ENCODE results near the gene GDF15.

GDF15 gene

GRCh38 chr19:18418483-18419194 is 32.7 kb downstream of the GDF15 start:
- Mint-ChIP-seq H3K27ac (peak overlapping the region; percentile 91), H3K9me3 (no peaks in the 10 kb centered on the region), H3K4me1 (peaks cover 83% of the 10 kb centered on the region), H3K36me3 (peaks cover 44% of the 10 kb centered on the region), H3K4me3 (peak overlapping the region; percentile 95)
- ATAC-seq (peak; percentile 39), DNase-seq (ENCODE audit: low spot score in 2 of 2) (no peak)

- H3K4me1 Mint-ChIP-seq = peaks cover 85% of the 10 kb centered on the region
- ATAC-seq (peak; percentile 66), DNase-seq (ENCODE audit: low spot score in 2 of 2) (peak; percentile 82 to 88)
- H3K36me3 Mint-ChIP-seq = peaks cover 46% of the 10 kb centered on the region
- H3K9me3 Mint-ChIP-seq = no peaks in the 10 kb centered on the region
- peak within 1 kb of the TSS; percentile 95 for H3K4me3 Mint-ChIP-seq
- peak within 1 kb of the TSS; percentile 93 for H3K27ac Mint-ChIP-seq
These were observed 33.3 kb downstream of the GDF15 start, which contains the start of gene SSBP4 for GRCh38 chr19:18419195-18419698. SSBP4 (plus strand) TSS chr19:18419398; CDS start chr19:18419649, 251 bp downstream.

GRCh38 chr19:18419699-18420460 is 33.9 kb downstream of the GDF15 start:
- Mint-ChIP-seq H3K36me3 (peaks cover 46% of the 10 kb centered on the region), H3K4me1 (peaks cover 85% of the 10 kb centered on the region), H3K4me3 (peak overlapping the region; percentile 95), H3K9me3 (no peaks in the 10 kb centered on the region), H3K27ac (peak overlapping the region; percentile 93)
- peak; percentile 62 for ATAC-seq
- DNase-seq (ENCODE audit: low spot score in 2 of 2) = peak in 1 of 2 donors; percentile 81

GRCh38 chr19:18420930-18421329 is 35.0 kb downstream of the GDF15 start:
- Mint-ChIP-seq H3K4me3 (peak overlapping the region; percentile 95), H3K9me3 (no peaks in the 10 kb centered on the region), H3K27ac (peak overlapping the region; percentile 93), H3K36me3 (peaks cover 46% of the 10 kb centered on the region), H3K4me1 (peaks cover 88% of the 10 kb centered on the region)
- DNase-seq (ENCODE audit: low spot score in 2 of 2) (no peak), ATAC-seq (no peak)

GRCh38 chr19:18421371-18421959 is 35.5 kb downstream of the GDF15 start:
- peak overlapping the region; percentile 95 for H3K4me3 Mint-ChIP-seq
- peaks cover 89% of the 10 kb centered on the region for H3K4me1 Mint-ChIP-seq
- H3K27ac Mint-ChIP-seq = peak overlapping the region; percentile 93
- ATAC-seq (no peak), DNase-seq (ENCODE audit: low spot score in 2 of 2) (no peak)
- no peaks in the 10 kb centered on the region for H3K9me3 Mint-ChIP-seq
- H3K36me3 Mint-ChIP-seq = peaks cover 46% of the 10 kb centered on the region

- Mint-ChIP-seq H3K9me3 (no peaks in the 10 kb centered on the region), H3K4me1 (peaks cover 84% of the 10 kb centered on the region), H3K4me3 (peak overlapping the region; percentile 95), H3K27ac (peak overlapping the region; percentile 93), H3K36me3 (peaks cover 46% of the 10 kb centered on the region)
- DNase-seq (ENCODE audit: low spot score in 2 of 2) = peak in 1 of 2 donors; percentile 71
- no peak for ATAC-seq
These were observed 36.7 kb downstream of the GDF15 start for GRCh38 chr19:18422530-18423191.

- peak overlapping the region; percentile 93 for H3K27ac Mint-ChIP-seq
- H3K4me1 Mint-ChIP-seq = peaks cover 77% of the 10 kb centered on the region
- peak overlapping the region; percentile 95 for H3K4me3 Mint-ChIP-seq
- ATAC-seq (no peak), DNase-seq (ENCODE audit: low spot score in 2 of 2) (no peak)
- no peaks in the 10 kb centered on the region for H3K9me3 Mint-ChIP-seq
- peaks cover 41% of the 10 kb centered on the region for H3K36me3 Mint-ChIP-seq
These were observed 37.5 kb downstream of the GDF15 start for GRCh38 chr19:18423258-18424020.

- peaks cover 35% of the 10 kb centered on the region for H3K36me3 Mint-ChIP-seq
- H3K4me1 Mint-ChIP-seq = peaks cover 70% of the 10 kb centered on the region
- peak overlapping the region; percentile 52 for H3K27ac Mint-ChIP-seq
- no peaks in the 10 kb centered on the region for H3K9me3 Mint-ChIP-seq
- no peak for ATAC-seq
- peak overlapping the region; percentile 95 for H3K4me3 Mint-ChIP-seq
- DNase-seq (ENCODE audit: low spot score in 2 of 2) = no peak
These were observed 38.3 kb downstream of the GDF15 start for GRCh38 chr19:18424122-18424889.

GRCh38 chr19:18424890-18425514 is 39.0 kb downstream of the GDF15 start:
- Mint-ChIP-seq H3K9me3 (no peaks in the 10 kb centered on the region), H3K27ac (peak overlapping the region; percentile 40), H3K4me1 (peaks cover 75% of the 10 kb centered on the region), H3K36me3 (peaks cover 34% of the 10 kb centered on the region), H3K4me3 (no peak overlapping the region)
- no peak for DNase-seq (ENCODE audit: low spot score in 2 of 2)
- ATAC-seq = no peak

GRCh38 chr19:18425515-18426415 is 39.8 kb downstream of the GDF15 start:
- Mint-ChIP-seq H3K9me3 (no peaks in the 10 kb centered on the region), H3K27ac (peak overlapping the region; percentile 68), H3K4me3 (no peak overlapping the region), H3K4me1 (peaks cover 73% of the 10 kb centered on the region), H3K36me3 (peaks cover 32% of the 10 kb centered on the region)
- DNase-seq (ENCODE audit: low spot score in 2 of 2) = no peak
- no peak for ATAC-seq

GRCh38 chr19:18426416-18426767 is 40.4 kb downstream of the GDF15 start:
- peaks cover 29% of the 10 kb centered on the region for H3K36me3 Mint-ChIP-seq
- H3K4me1 Mint-ChIP-seq = peaks cover 67% of the 10 kb centered on the region
- peak overlapping the region; percentile 68 for H3K27ac Mint-ChIP-seq
- no peak for ATAC-seq
- no peaks in the 10 kb centered on the region for H3K9me3 Mint-ChIP-seq
- H3K4me3 Mint-ChIP-seq = no peak overlapping the region
- no peak for DNase-seq (ENCODE audit: low spot score in 2 of 2)

GRCh38 chr19:18427080-18427742 is 41.3 kb downstream of the GDF15 start:
- H3K36me3 Mint-ChIP-seq = peaks cover 29% of the 10 kb centered on the region
- DNase-seq (ENCODE audit: low spot score in 2 of 2) (no peak), ATAC-seq (no peak)
- H3K9me3 Mint-ChIP-seq = no peaks in the 10 kb centered on the region
- peaks cover 62% of the 10 kb centered on the region for H3K4me1 Mint-ChIP-seq
- no peak overlapping the region for H3K4me3 Mint-ChIP-seq
- peak overlapping the region; percentile 68 for H3K27ac Mint-ChIP-seq

Measured in stimulated activated effector memory CD8-positive, alpha-beta T cell treated with anti-CD3 and anti-CD28 coated beads, Interleukin-12 subunit alpha, Interleukin-12 subunit beta, amount 100 ng/mL, for 72 hours (primary cell).